Astrocyte of the spinal cord (primary cell): ENCODE results near the gene PTBP3.

Experiments
- DNase-seq: peaks from one replicate; pipeline ENCODE4 v3.0.0; 2011; ENCODE audit warnings: low read depth, low spot score
- H3K4me3 ChIP-seq: 2 replicates; pipeline ENCODE4 v1.5.1; 2011; ENCODE audit warnings: low read depth, mild to moderate bottlenecking, low read length, moderate library complexity
- in situ Hi-C: cut with HindIII; loops from 2 replicates; pipeline ENCODE4 v1.10.0; 2017; ENCODE audit warnings: low sequenced_read_pairs
- TF ChIP-seq, protein P1 (sequence below): IDR thresholded peaks from 2 replicates; pipeline ENCODE4 v1.5.1; 2012; ENCODE audit warnings: low read depth, mild to moderate bottlenecking, low read length, inconsistent platforms

Gene PTBP3

GRCh38 chr9:112326194-112326593 lies 7.2 kb downstream of the PTBP3 start:
- in situ Hi-C loops: no loop called here
- TF ChIP-seq, protein P1, sequence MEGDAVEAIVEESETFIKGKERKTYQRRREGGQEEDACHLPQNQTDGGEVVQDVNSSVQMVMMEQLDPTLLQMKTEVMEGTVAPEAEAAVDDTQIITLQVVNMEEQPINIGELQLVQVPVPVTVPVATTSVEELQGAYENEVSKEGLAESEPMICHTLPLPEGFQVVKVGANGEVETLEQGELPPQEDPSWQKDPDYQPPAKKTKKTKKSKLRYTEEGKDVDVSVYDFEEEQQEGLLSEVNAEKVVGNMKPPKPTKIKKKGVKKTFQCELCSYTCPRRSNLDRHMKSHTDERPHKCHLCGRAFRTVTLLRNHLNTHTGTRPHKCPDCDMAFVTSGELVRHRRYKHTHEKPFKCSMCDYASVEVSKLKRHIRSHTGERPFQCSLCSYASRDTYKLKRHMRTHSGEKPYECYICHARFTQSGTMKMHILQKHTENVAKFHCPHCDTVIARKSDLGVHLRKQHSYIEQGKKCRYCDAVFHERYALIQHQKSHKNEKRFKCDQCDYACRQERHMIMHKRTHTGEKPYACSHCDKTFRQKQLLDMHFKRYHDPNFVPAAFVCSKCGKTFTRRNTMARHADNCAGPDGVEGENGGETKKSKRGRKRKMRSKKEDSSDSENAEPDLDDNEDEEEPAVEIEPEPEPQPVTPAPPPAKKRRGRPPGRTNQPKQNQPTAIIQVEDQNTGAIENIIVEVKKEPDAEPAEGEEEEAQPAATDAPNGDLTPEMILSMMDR: no peak
- DNase-seq: no peak
- H3K4me3 ChIP-seq: no peak overlapping the region

DNA sequence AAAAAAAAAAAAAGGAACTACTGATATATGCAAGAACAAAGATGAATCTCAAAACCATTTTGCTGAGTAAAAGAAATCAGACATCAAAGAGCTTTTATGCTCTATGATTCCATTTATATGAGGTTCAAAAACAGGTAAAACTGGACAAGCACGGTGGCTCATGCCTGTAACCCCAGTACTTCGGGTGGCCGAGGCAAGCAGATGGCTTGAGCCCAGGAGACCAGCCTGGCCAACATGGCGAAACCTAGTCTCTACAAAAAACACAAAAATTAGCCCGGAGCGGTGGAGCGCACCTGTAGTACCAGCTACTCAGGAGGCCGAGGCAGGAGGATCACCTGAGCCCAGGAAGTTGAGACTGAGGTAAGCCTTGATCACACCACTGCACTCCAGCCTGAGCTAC lies 7.8 kb downstream of the PTBP3 start:
- DNase-seq: no peak
- no peak overlapping the region for H3K4me3 ChIP-seq
- TF ChIP-seq, protein P1: no peak
- in situ Hi-C loops: no loop called here

GRCh38 chr9:112325127-112325526 lies 8.3 kb downstream of the PTBP3 start:
- H3K4me3 ChIP-seq: no peak overlapping the region
- TF ChIP-seq, protein P1: no peak
- in situ Hi-C loops: no loop called here
- DNase-seq: no peak

GRCh38 chr9:112323378-112323854 lies 10.0 kb downstream of the PTBP3 start:
- no peak for DNase-seq
- in situ Hi-C loops: no loop called here
- TF ChIP-seq, protein P1: no peak
- H3K4me3 ChIP-seq: no peak overlapping the region

DNA sequence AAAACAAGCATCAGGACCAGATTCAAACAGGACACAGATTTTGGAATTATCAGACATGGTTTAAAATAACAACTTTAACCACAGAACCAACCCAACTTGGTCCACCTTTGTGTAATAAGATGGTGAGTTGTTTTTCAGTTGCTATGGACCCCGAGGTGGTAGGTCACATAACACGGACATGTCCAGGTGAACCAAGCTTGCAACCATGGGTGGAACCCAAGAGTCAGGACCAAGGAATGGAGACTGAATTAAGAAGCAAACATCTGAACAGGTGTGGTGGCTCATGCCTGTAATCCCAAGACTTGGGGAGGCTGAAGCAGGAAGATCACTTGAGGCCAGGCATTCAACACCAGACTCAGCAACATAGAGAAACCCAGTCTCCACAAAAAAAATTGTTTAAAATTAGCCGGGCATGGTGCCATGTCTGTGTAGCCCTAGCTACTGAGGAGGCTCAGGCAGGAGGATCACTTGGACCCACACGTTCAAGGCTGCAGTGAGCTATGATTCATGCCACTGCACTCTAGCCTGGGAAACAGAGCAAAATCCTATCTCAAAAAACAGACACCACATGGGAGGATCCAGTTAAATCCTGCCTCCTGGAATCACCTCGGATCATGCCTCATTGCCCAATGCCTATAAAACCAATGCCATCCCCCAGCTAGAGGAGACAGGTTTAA lies 10.6 kb downstream of the PTBP3 start:
- DNase-seq: no peak
- no peak overlapping the region for H3K4me3 ChIP-seq
- TF ChIP-seq, protein P1: no peak
- in situ Hi-C loops: no loop called here

DNA sequence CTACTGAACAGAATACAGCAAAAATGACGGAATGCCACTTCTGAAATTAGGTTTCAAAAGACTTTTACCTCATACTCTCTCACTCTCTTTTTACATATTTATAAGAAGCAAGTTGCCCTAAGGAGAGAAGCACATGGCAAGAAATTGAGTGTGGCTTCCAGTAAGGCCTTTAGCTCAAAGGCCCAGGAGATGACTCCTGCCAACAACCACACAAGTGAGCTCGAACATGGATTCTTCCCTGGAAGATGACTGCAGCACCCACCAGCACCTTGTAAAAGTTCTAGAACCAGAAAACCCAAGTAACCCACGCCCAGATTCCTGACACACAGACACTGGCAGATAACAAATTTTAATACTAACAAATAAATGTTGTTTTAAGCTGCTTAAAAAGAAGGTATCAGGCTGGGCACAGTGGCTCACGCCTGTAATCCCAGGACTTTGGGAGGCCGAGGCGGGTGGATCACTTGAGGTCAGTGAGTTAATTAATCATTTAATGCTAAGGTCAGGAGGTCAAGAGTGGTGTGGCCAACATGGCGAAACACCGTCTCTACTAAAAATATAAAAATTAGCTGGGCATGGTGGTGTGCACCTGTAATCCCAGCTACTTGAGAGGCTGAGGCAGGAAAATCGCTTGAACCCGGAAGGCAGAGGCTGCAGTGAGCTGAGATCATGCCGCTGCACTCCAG lies 17.0 kb downstream of the PTBP3 start:
- TF ChIP-seq, protein P1: no peak
- in situ Hi-C loops: no loop called here
- H3K4me3 ChIP-seq: no peak overlapping the region
- DNase-seq: no peak
